Stimulated activated CD4-positive, alpha-beta T cell treated with anti-CD3 and anti-CD28 coated beads, TNF-alpha, amount 100 ng/mL, for 24 hours (primary cell): ENCODE results near the gene FBXL7.

ENCODE experiments used
- DNase-seq, 3 experiments: peaks; one replicate each; pipeline ENCODE4 v3.0.0-alpha.2; 2020; ENCODE audit warnings: low read depth in 3 of 3

FBXL7 gene

GRCh38 chr5:15499528-15500324 is at the start of gene FBXL7:
Gene FBXL7, plus strand, starts transcription at chr5:15500180.
- DNase-seq = no peak

GRCh38 chr5:15450473-15450872 is 49.5 kb upstream of the FBXL7 start:
- no peak for DNase-seq

- no peak for DNase-seq
These were observed 49.0 kb upstream of the FBXL7 start for GRCh38 chr5:15450949-15451348.

GRCh38 chr5:15452030-15452429 is 48.0 kb upstream of the FBXL7 start:
- no peak for DNase-seq

GRCh38 chr5:15452781-15453180 is 47.2 kb upstream of the FBXL7 start:
- no peak for DNase-seq

GRCh38 chr5:15459200-15459599 is 40.8 kb upstream of the FBXL7 start:
- no peak for DNase-seq

- no peak for DNase-seq
These were observed 36.6 kb upstream of the FBXL7 start for GRCh38 chr5:15463231-15463980.

- DNase-seq = no peak
These were observed 27.9 kb upstream of the FBXL7 start for GRCh38 chr5:15472116-15472515.

- DNase-seq = no peak
These were observed 25.7 kb upstream of the FBXL7 start for GRCh38 chr5:15474143-15474719.

- DNase-seq = no peak
These were observed 24.6 kb upstream of the FBXL7 start for GRCh38 chr5:15475367-15475766.

GRCh38 chr5:15476977-15477376 is 23.0 kb upstream of the FBXL7 start:
- DNase-seq = no peak

GRCh38 chr5:15480436-15480835 is 19.5 kb upstream of the FBXL7 start:
- no peak for DNase-seq

GRCh38 chr5:15483351-15484097 is 16.5 kb upstream of the FBXL7 start:
- no peak for DNase-seq

- DNase-seq = no peak
These were observed 12.8 kb upstream of the FBXL7 start for GRCh38 chr5:15487228-15487627.

- DNase-seq = no peak
These were observed 10.3 kb upstream of the FBXL7 start for GRCh38 chr5:15489571-15490235.

GRCh38 chr5:15492545-15492944 is 7.4 kb upstream of the FBXL7 start:
- no peak for DNase-seq

GRCh38 chr5:15493501-15493900 is 6.5 kb upstream of the FBXL7 start:
- DNase-seq = no peak

- no peak for DNase-seq
These were observed 5.0 kb upstream of the FBXL7 start for GRCh38 chr5:15495026-15495425.

- DNase-seq = no peak
These were observed 3.1 kb upstream of the FBXL7 start for GRCh38 chr5:15496886-15497285.

GRCh38 chr5:15500325-15501001 is 483 bp downstream of the FBXL7 start:
- DNase-seq = no peak
